Naive thymus-derived CD8-positive, alpha-beta T cell (primary cell): Measurements from ENCODE around the gene PRDX1. TPM values are rescaled to one million over a fixed set of nuclear protein-coding genes. Genes with fewer than 3 reads are reported as not detected.
A peak's percentile ranks its signal among the peaks of the same experiment; 100 is the strongest.
"Not testable (repeated sequence)": the region's sequence is repeated elsewhere in the genome, so short reads cannot be mapped to it uniquely, and the experiment has no call there.

Experiments
- ATAC-seq, 2 donors: fragments of 150-1000 bp; cut with Tn5 transposase in 1 of 2; sonication (Bioruptor Pico), chemical (Tn5 transposase) in 1 of 2; 1 replicate in 1 of 2; 2 replicates in 1 of 2; pipeline ENCODE4 v1.10.0; 2021; ENCODE audit warnings: mild to moderate bottlenecking in 2 of 2, moderate library complexity in 2 of 2
- POLR2A ChIA-PET: fragments of 350-600 bp; sonication (Branson Sonifier 250); formaldehyde crosslinking; loops from one replicate; lab custom pipeline; 2021; ENCODE audit warnings: antibody characterized with exemption; lab: Charles Lee
- DNase-seq, 10 donors: peaks; one replicate each; pipeline versions ENCODE4 v3.0.0 to v3.0.0-alpha.2; 2020 to 2022
- H3K27ac Mint-ChIP-seq, 10 donors: one replicate each; pipeline ENCODE4 v1.8.0; 2020 to 2022; ENCODE audit warnings: mild to moderate bottlenecking in 10 of 10, mixed read lengths in 10 of 10, moderate library complexity in 4 of 10, inconsistent platforms in 1 of 10
- H3K27me3 Mint-ChIP-seq, 5 donors: one replicate each; pipeline ENCODE4 v1.8.0; 2021 to 2022; ENCODE audit warnings: mixed read lengths in 5 of 5
- H3K36me3 Mint-ChIP-seq, 3 donors: one replicate each; pipeline ENCODE4 v1.8.0; 2020 to 2022; ENCODE audit warnings: mixed read lengths in 3 of 3, mild to moderate bottlenecking in 2 of 3, inconsistent platforms in 1 of 3
- H3K4me1 Mint-ChIP-seq, 4 donors: one replicate each; pipeline ENCODE4 v1.8.0; 2021 to 2022; ENCODE audit warnings: mixed read lengths in 4 of 4
- H3K4me3 Mint-ChIP-seq, 10 donors: one replicate each; pipeline ENCODE4 v1.8.0; 2020 to 2022; ENCODE audit warnings: mild to moderate bottlenecking in 10 of 10, mixed read lengths in 10 of 10, moderate library complexity in 6 of 10, inconsistent platforms in 1 of 10
- H3K9me3 Mint-ChIP-seq, 9 donors: one replicate each; pipeline ENCODE4 v1.8.0; 2020 to 2022; ENCODE audit warnings: mixed read lengths in 9 of 9, mild to moderate bottlenecking in 3 of 9, inconsistent platforms in 1 of 9, moderate library complexity in 1 of 9
- polyA plus RNA-seq, 3 donors: library from polyadenylated mRNA; unstranded; fragments of 300-500 nt; fragmentation: Illumina TruSeq; gene quantifications; one replicate each; pipeline ENCODE4 v1.2.3, GENCODE V29; 2021
- total RNA-seq, 8 experiments: library from RNA in 2 of 8; stranded (reverse) in 2 of 8; gene quantifications; one replicate each; pipeline ENCODE4 v1.2.3 and lab custom pipeline; 2021 to 2026

Gene PRDX1
- total and polyA plus RNA-seq, 5 experiments from 2014 or later = 115 to 214 (median 174) TPM

- no peak overlapping the region for H3K27ac Mint-ChIP-seq
- POLR2A ChIA-PET = interaction anchor here (1.0 to 4.2 kb wide), 5 partner anchors 9 to 484 kb away, joined by 3 to 19 read pairs (median 3); partner anchors contain the start of gene NASP
These were observed 23.4 kb downstream of the PRDX1 start for GRCh38 chr1:45498279-45498678.

GRCh38 chr1:45493116-45493697 is 28.5 kb downstream of the PRDX1 start:
- H3K36me3 Mint-ChIP-seq = peaks cover 0 to 22% (median 4%) of the 10 kb centered on the region in 3 donors
- H3K4me1 Mint-ChIP-seq = peaks cover 6 to 12% (median 10%) of the 10 kb centered on the region in 4 donors
- ATAC-seq (no peak), DNase-seq (peak; percentile 21 to 70 (median 48))
- no peaks in the 10 kb centered on the region for H3K27me3 Mint-ChIP-seq
- peak overlapping the region in 7 of 10 donors; percentile 1 to 79 (median 46) for H3K27ac Mint-ChIP-seq
- H3K4me3 Mint-ChIP-seq = peak overlapping the region in 8 of 10 donors; percentile 7 to 62 (median 29)
- POLR2A ChIA-PET = interaction anchor here (0.5 to 4.0 kb wide), 13 partner anchors 8 to 718 kb away, joined by 3 to 29 read pairs (median 4); partner anchors contain the start of genes EIF2B3, MUTYH, PRDX1 and RPS8
- H3K9me3 Mint-ChIP-seq = no peaks in the 10 kb centered on the region

More at GRCh38 chr1:45498279-45498678, 23.4 kb downstream of the PRDX1 start:
- Mint-ChIP-seq H3K9me3 (no peaks in the 10 kb centered on the region), H3K4me3 (peak overlapping the region in 5 of 10 donors; percentile 95 to 98 (median 95)), H3K36me3 (peaks cover 0 to 22% (median 4%) of the 10 kb centered on the region in 3 donors), H3K27me3 (no peaks in the 10 kb centered on the region), H3K4me1 (peaks cover 26 to 39% (median 35%) of the 10 kb centered on the region in 4 donors)
- DNase-seq (no peak), ATAC-seq (no peak)

- peak overlapping the region in 4 of 10 donors; percentile 1 to 79 (median 24) for H3K27ac Mint-ChIP-seq
- peaks cover 6 to 14% (median 11%) of the 10 kb centered on the region in 4 donors for H3K4me1 Mint-ChIP-seq
- H3K36me3 Mint-ChIP-seq = peaks cover 0 to 22% (median 4%) of the 10 kb centered on the region in 3 donors
- POLR2A ChIA-PET = interaction anchor here (0.5 to 4.0 kb wide), 14 partner anchors 9 to 717 kb away, joined by 3 to 29 read pairs (median 4); partner anchors contain the start of genes EIF2B3, MUTYH, PRDX1 and RPS8
- no peak for DNase-seq
- no peak for ATAC-seq
- H3K4me3 Mint-ChIP-seq = peak overlapping the region in 5 of 10 donors; percentile 7 to 62 (median 57)
- H3K27me3 Mint-ChIP-seq = no peaks in the 10 kb centered on the region
- no peaks in the 10 kb centered on the region for H3K9me3 Mint-ChIP-seq
These were observed 29.0 kb downstream of the PRDX1 start for GRCh38 chr1:45492691-45493090.

GRCh38 chr1:45491487-45492260 is 30.0 kb downstream of the PRDX1 start:
- H3K9me3 Mint-ChIP-seq = no peaks in the 10 kb centered on the region
- H3K4me3 Mint-ChIP-seq = no peak overlapping the region
- peaks cover 0 to 22% (median 2%) of the 10 kb centered on the region in 3 donors for H3K36me3 Mint-ChIP-seq
- no peak for ATAC-seq
- no peak for DNase-seq
- POLR2A ChIA-PET = interaction anchor here (0.5 to 4.0 kb wide), 14 partner anchors 9 to 817 kb away, joined by 3 to 40 read pairs (median 4); partner anchors contain the start of genes ARMH1, CCDC163, HECTD3 and MMACHC
- H3K4me1 Mint-ChIP-seq = peaks cover 6 to 13% (median 12%) of the 10 kb centered on the region in 4 donors
- H3K27ac Mint-ChIP-seq = no peak overlapping the region
- no peaks in the 10 kb centered on the region for H3K27me3 Mint-ChIP-seq

GRCh38 chr1:45490626-45491486 is 30.8 kb downstream of the PRDX1 start, which contains the start of gene TESK2:
Gene TESK2, minus strand, starts transcription at chr1:45491163. Its CDS starts 33,378 bp downstream, at chr1:45457785.
- POLR2A ChIA-PET = interaction anchor here (0.6 to 4.0 kb wide), 18 partner anchors 9 to 817 kb away, joined by 3 to 40 read pairs (median 4); partner anchors contain the start of genes AKR1A1, ARMH1, CCDC163 and GPBP1L1
- H3K4me3 Mint-ChIP-seq = no peak within 1 kb of the TSS
- no peak within 1 kb of the TSS for H3K27ac Mint-ChIP-seq
- peak; percentile 94 to 98 (median 97) for DNase-seq
- H3K4me1 Mint-ChIP-seq = peaks cover 6 to 13% (median 12%) of the 10 kb centered on the region in 4 donors
- H3K36me3 Mint-ChIP-seq = peaks cover 0 to 14% (median 0%) of the 10 kb centered on the region in 3 donors
- peak; percentile 91 to 94 for ATAC-seq
- H3K27me3 Mint-ChIP-seq = no peaks in the 10 kb centered on the region
- no peaks in the 10 kb centered on the region for H3K9me3 Mint-ChIP-seq

- H3K9me3 Mint-ChIP-seq = no peaks in the 10 kb centered on the region
- no peaks in the 10 kb centered on the region for H3K27me3 Mint-ChIP-seq
- H3K4me3 Mint-ChIP-seq = no peak overlapping the region
- peaks cover 6 to 13% (median 12%) of the 10 kb centered on the region in 4 donors for H3K4me1 Mint-ChIP-seq
- peaks cover 0 to 9% (median 0%) of the 10 kb centered on the region in 3 donors for H3K36me3 Mint-ChIP-seq
- POLR2A ChIA-PET = interaction anchor here (0.8 to 4.0 kb wide), 9 partner anchors 10 to 478 kb away, joined by 4 to 40 read pairs (median 12); partner anchors contain the start of genes AKR1A1, CCDC163, GPBP1L1 and HECTD3
- H3K27ac Mint-ChIP-seq = no peak overlapping the region
- DNase-seq (peak in 1 of 10 donors; percentile 2), ATAC-seq (no peak)
These were observed 31.5 kb downstream of the PRDX1 start for GRCh38 chr1:45490121-45490625.

GRCh38 chr1:45489379-45489778 is 32.3 kb downstream of the PRDX1 start:
- Mint-ChIP-seq H3K27ac (peak overlapping the region in 3 of 10 donors; percentile 23 to 53 (median 47)), H3K4me3 (peak overlapping the region in 4 of 10 donors; percentile 53 to 72 (median 66)), H3K4me1 (peaks cover 6 to 13% (median 12%) of the 10 kb centered on the region in 4 donors)
- not testable (repeated sequence) for DNase-seq, ATAC-seq, H3K36me3 Mint-ChIP-seq, H3K9me3 Mint-ChIP-seq, H3K27me3 Mint-ChIP-seq
- POLR2A ChIA-PET = interaction anchor here (1.0 to 3.7 kb wide), 5 partner anchors 11 to 477 kb away, joined by 4 to 40 read pairs (median 11); partner anchors contain the start of genes CCDC163, HECTD3, MMACHC and MUTYH

GRCh38 chr1:45488666-45489377 is 32.9 kb downstream of the PRDX1 start:
- no peak for DNase-seq
- no peak for ATAC-seq
- Mint-ChIP-seq H3K27me3 (no peaks in the 10 kb centered on the region), H3K4me3 (peak overlapping the region in 5 of 10 donors; percentile 8 to 72 (median 62)), H3K9me3 (no peaks in the 10 kb centered on the region), H3K4me1 (peaks cover 6 to 13% (median 12%) of the 10 kb centered on the region in 4 donors), H3K36me3 (no peaks in the 10 kb centered on the region), H3K27ac (peak overlapping the region in 3 of 10 donors; percentile 23 to 53 (median 47))
- POLR2A ChIA-PET = interaction anchor here (1.2 to 3.7 kb wide), 3 partner anchors 11 to 149 kb away, joined by 5 to 40 read pairs (median 30); partner anchors contain the start of genes CCDC163, MMACHC, MUTYH and PRDX1

- H3K9me3 Mint-ChIP-seq = no peaks in the 10 kb centered on the region
- H3K4me1 Mint-ChIP-seq = peaks cover 6 to 9% (median 7%) of the 10 kb centered on the region in 4 donors
- no peak overlapping the region for H3K4me3 Mint-ChIP-seq
- no peaks in the 10 kb centered on the region for H3K27me3 Mint-ChIP-seq
- POLR2A ChIA-PET = interaction anchor here (0.7 kb wide), 1 partner anchor 743 kb away, joined by 4 read pairs; no protein-coding TSS in a partner anchor
- no peak overlapping the region for H3K27ac Mint-ChIP-seq
- no peaks in the 10 kb centered on the region for H3K36me3 Mint-ChIP-seq
- no peak for ATAC-seq
- no peak for DNase-seq
These were observed 35.7 kb downstream of the PRDX1 start for GRCh38 chr1:45485949-45486348.

- H3K4me1 Mint-ChIP-seq = peaks cover 0 to 7% (median 0%) of the 10 kb centered on the region in 4 donors
- ATAC-seq (no peak), DNase-seq (no peak)
- H3K9me3 Mint-ChIP-seq = no peaks in the 10 kb centered on the region
- no peaks in the 10 kb centered on the region for H3K27me3 Mint-ChIP-seq
- H3K27ac Mint-ChIP-seq = no peak overlapping the region
- peaks cover 0 to 3% (median 2%) of the 10 kb centered on the region in 3 donors for H3K36me3 Mint-ChIP-seq
- POLR2A ChIA-PET = no interaction called here
- no peak overlapping the region for H3K4me3 Mint-ChIP-seq
These were observed 42.5 kb downstream of the PRDX1 start for GRCh38 chr1:45479039-45479748.
